NCI-H1417 treated with DMSO at 0.1 percent for 48 hours (cell line): ENCODE measurements around the gene GRIK5.
"Not testable (repeated sequence)": the region's sequence is repeated elsewhere in the genome, so short reads cannot be mapped to it uniquely, and the experiment has no call there.

Source experiments
- DNase-seq: peaks from one replicate; lab custom pipeline; 2025; lab: John Stamatoyannopoulos, UW

Gene GRIK5

GRCh38 chr19:42010245-42011126 is 59.5 kb downstream of the GRIK5 start:
- DNase-seq = no peak

GRCh38 chr19:42006569-42006968 is 63.4 kb downstream of the GRIK5 start:
- no peak for DNase-seq

GRCh38 chr19:42005504-42005903 is 64.5 kb downstream of the GRIK5 start:
- DNase-seq = no peak

- DNase-seq = no peak
Measured at GRCh38 chr19:42003506-42004294, 66.3 kb downstream of the GRIK5 start.

- DNase-seq = no peak
Measured at GRCh38 chr19:41999878-42000208, 70.2 kb downstream of the GRIK5 start.

- no peak for DNase-seq
Measured at GRCh38 chr19:41999071-41999877, 70.7 kb downstream of the GRIK5 start.

- DNase-seq = no peak
Measured at GRCh38 chr19:41998246-41999020, 71.6 kb downstream of the GRIK5 start.

- no peak for DNase-seq
Measured at GRCh38 chr19:41997851-41998229, 72.2 kb downstream of the GRIK5 start.

GRCh38 chr19:41997121-41997850 is 72.7 kb downstream of the GRIK5 start:
- DNase-seq = no peak

GRCh38 chr19:41995959-41996797 is 73.8 kb downstream of the GRIK5 start:
- DNase-seq = no peak

- DNase-seq = no peak
Measured at GRCh38 chr19:41994994-41995958, 74.7 kb downstream of the GRIK5 start.

- no peak for DNase-seq
Measured at GRCh38 chr19:41994521-41994971, 75.5 kb downstream of the GRIK5 start.

- no peak for DNase-seq
Measured at GRCh38 chr19:41993612-41994483, 76.2 kb downstream of the GRIK5 start, which contains the start of gene ATP1A3. TSS of gene ATP1A3 (minus strand) at chr19:41994230. CDS start at chr19:41994076, 154 bp downstream.

GRCh38 chr19:41991925-41992569 is 78.0 kb downstream of the GRIK5 start:
- DNase-seq = not testable (repeated sequence)

- DNase-seq = no peak
Measured at GRCh38 chr19:41991025-41991424, 79.0 kb downstream of the GRIK5 start.

GRCh38 chr19:41990615-41991014 is 79.4 kb downstream of the GRIK5 start:
- DNase-seq = no peak

GRCh38 chr19:41990028-41990427 is 80.0 kb downstream of the GRIK5 start:
- DNase-seq = no peak
